ENCODE data around the gene ODAD3.
A peak's percentile ranks its signal among the peaks of the same experiment; 100 is the strongest.
"Not testable (repeated sequence)": the region's sequence is repeated elsewhere in the genome, so short reads cannot be mapped to it uniquely, and the experiment has no call there.

ODAD3 gene

GRCh38 chr19:11461453-11461852, 26.5 kb upstream of the ODAD3 start:
- DNase-seq = no peak

GRCh38 chr19:11460207-11460606, 25.3 kb upstream of the ODAD3 start:
- DNase-seq = no peak

- DNase-seq = not testable (repeated sequence)
Measured at GRCh38 chr19:11458912-11459311, 24.0 kb upstream of the ODAD3 start.

- DNase-seq = no peak
Measured at GRCh38 chr19:11458236-11458900, 23.4 kb upstream of the ODAD3 start.

- no peak for DNase-seq
Measured at GRCh38 chr19:11457831-11458230, 22.9 kb upstream of the ODAD3 start.

- peak in 53 of 56 donors; percentile 33 to 95 (median 83) for DNase-seq
Measured at GRCh38 chr19:11457115-11457514, 22.2 kb upstream of the ODAD3 start.

- peak in 1 of 56 donors; percentile 45 for DNase-seq
Measured at GRCh38 chr19:11456659-11457058, 21.7 kb upstream of the ODAD3 start.

GRCh38 chr19:11455233-11455554, 20.3 kb upstream of the ODAD3 start:
- not testable (repeated sequence) for DNase-seq

GRCh38 chr19:11453468-11454341, 18.8 kb upstream of the ODAD3 start:
- peak in 1 of 56 donors; percentile 17 for DNase-seq

- DNase-seq = peak in 6 of 56 donors; percentile 14 to 32 (median 17)
Measured at GRCh38 chr19:11452620-11453310, 17.8 kb upstream of the ODAD3 start.

- DNase-seq = no peak
Measured at GRCh38 chr19:11451871-11452619, 17.1 kb upstream of the ODAD3 start.

GRCh38 chr19:11451327-11451870, 16.5 kb upstream of the ODAD3 start:
- DNase-seq = no peak

- DNase-seq = no peak
Measured at GRCh38 chr19:11450570-11451326, 15.8 kb upstream of the ODAD3 start.

GRCh38 chr19:11448923-11449554, 14.1 kb upstream of the ODAD3 start:
- peak in 1 of 56 donors; percentile 21 for DNase-seq

- no peak for DNase-seq
Measured at GRCh38 chr19:11448410-11448809, 13.5 kb upstream of the ODAD3 start.

- peak in 1 of 56 donors; percentile 62 for DNase-seq
Measured at GRCh38 chr19:11447347-11448262, 12.7 kb upstream of the ODAD3 start.

- DNase-seq = peak in 54 of 56 donors; percentile 7 to 94 (median 79)
Measured at GRCh38 chr19:11446652-11447301, 11.9 kb upstream of the ODAD3 start.

- peak in 1 of 56 donors; percentile 32 for DNase-seq
Measured at GRCh38 chr19:11446271-11446651, 11.3 kb upstream of the ODAD3 start.

All from nucleus accumbens (tissue), 56 donors.